AG04449 (cell line): ENCODE results near the gene WDR72.

ENCODE experiments used
- CTCF ChIA-PET: fragments of 350-600 bp; formaldehyde crosslinking; extraction: SDS; loops from one replicate; lab custom pipeline; 2021; ENCODE audit warnings: antibody characterized with exemption; lab: Yijun Ruan, JAX
- POLR2A ChIA-PET: fragments of 400-600, 350-600 bp; formaldehyde crosslinking; extraction: SDS; loops from one replicate; lab custom pipeline; 2020; ENCODE audit warnings: antibody characterized with exemption, inconsistent platforms; lab: Yijun Ruan, JAX
- DNase-seq: peaks from one replicate; pipeline ENCODE4 v3.0.0-alpha.2; 2010; ENCODE audit warnings: low read depth, low spot score
- H3K4me3 ChIP-seq: 2 replicates; pipeline ENCODE4 v1.5.1; 2011; ENCODE audit warnings: low read depth, mild to moderate bottlenecking, control low read depth, low read length
- CTCF ChIP-seq: IDR thresholded peaks from one replicate; pipeline ENCODE4 v1.5.1; 2011; ENCODE audit warnings: mild to moderate bottlenecking, moderate library complexity, low read length, control low read depth, inconsistent platforms; ENCODE audit not compliant: insufficient read depth; ENCODE audit errors: missing control alignments

WDR72 gene

GRCh38 chr15:53747501-53748068 is 11.9 kb downstream of the WDR72 start:
- POLR2A ChIA-PET, result no interaction called here
- CTCF ChIA-PET, result no interaction called here
- no peak for TF ChIP-seq CTCF
- no peak overlapping the region for H3K4me3 ChIP-seq
- no peak for DNase-seq

GRCh38 chr15:53746101-53746500 is 13.4 kb downstream of the WDR72 start:
- DNase-seq, result no peak
- H3K4me3 ChIP-seq, result no peak overlapping the region
- no peak for TF ChIP-seq CTCF
- POLR2A ChIA-PET, result no interaction called here
- CTCF ChIA-PET, result no interaction called here

- no peak for TF ChIP-seq CTCF
- no peak overlapping the region for H3K4me3 ChIP-seq
- ChIA-PET POLR2A (no interaction called here), CTCF (no interaction called here)
- DNase-seq, result no peak
Observed at GRCh38 chr15:53739651-53740050, 19.8 kb downstream of the WDR72 start.

- no peak overlapping the region for H3K4me3 ChIP-seq
- TF ChIP-seq CTCF, result no peak
- CTCF ChIA-PET, result no interaction called here
- no peak for DNase-seq
- POLR2A ChIA-PET, result no interaction called here
Observed at GRCh38 chr15:53739187-53739586, 20.3 kb downstream of the WDR72 start.

GRCh38 chr15:53721334-53722087 is 38.0 kb downstream of the WDR72 start:
- TF ChIP-seq CTCF, result no peak
- H3K4me3 ChIP-seq, result no peak overlapping the region
- POLR2A ChIA-PET, result no interaction called here
- no peak for DNase-seq
- CTCF ChIA-PET, result no interaction called here

GRCh38 chr15:53716909-53717876 is 42.3 kb downstream of the WDR72 start:
- DNase-seq, result no peak
- TF ChIP-seq CTCF, result no peak
- ChIA-PET POLR2A (no interaction called here), CTCF (no interaction called here)
- no peak overlapping the region for H3K4me3 ChIP-seq
